ENCODE measurements around the gene MBP.
A peak's percentile ranks its signal among the peaks of the same experiment; 100 is the strongest.
"Not testable (repeated sequence)": the region's sequence is repeated elsewhere in the genome, so short reads cannot be mapped to it uniquely, and the experiment has no call there.

The MBP gene

GRCh38 chr18:76997951-76998808, 134.4 kb downstream of the MBP start:
- DNase-seq = no peak

- DNase-seq = no peak
These were observed 136.2 kb downstream of the MBP start for GRCh38 chr18:76996429-76996828.

DNA sequence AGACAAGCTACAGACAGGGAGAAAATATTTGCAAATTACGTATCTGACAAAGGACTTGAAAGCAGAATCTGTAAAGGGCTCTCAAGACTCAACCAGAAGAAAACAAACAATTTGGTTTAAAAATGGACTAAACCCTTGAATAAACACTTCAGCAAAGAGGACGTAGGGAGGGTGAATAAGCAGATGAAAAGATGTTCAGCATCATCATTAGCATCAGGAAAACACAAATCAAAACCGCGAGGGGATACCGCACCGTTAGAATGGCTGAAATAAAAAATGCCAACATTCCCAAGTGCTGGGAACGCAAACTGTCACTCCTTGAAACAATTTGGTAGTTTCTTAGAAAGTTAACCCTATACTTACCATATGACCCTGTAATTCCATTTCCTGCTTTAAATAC, 136.7 kb downstream of the MBP start:
- DNase-seq = no peak

DNA sequence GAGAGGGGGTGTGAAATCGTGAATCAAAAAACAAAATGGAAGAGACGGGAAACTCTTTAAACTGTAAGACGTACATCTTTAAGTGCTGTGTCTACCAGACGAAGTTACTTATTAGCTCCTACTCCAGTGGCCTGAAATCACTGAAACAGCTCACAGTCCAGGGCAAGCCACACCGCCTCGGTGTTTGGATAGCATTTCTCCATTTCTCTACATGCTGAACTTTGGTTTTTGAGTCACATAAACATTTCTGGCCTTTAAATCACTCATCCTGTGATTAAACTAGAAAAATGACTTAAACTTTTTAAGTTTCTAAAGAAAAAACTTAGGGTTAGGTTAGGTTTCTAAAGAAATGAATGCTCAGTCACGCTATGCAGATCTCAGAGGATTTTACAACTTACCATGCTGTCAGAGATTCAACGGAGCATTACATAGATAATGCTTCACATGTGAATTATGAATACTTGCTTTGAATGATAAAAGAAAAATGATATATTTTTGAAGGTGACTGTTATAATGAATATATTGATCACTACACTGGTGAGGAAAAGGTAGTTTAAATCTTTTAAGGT, 138.4 kb downstream of the MBP start:
- DNase-seq = no peak

- DNase-seq = no peak
These were observed 139.0 kb downstream of the MBP start for GRCh38 chr18:76993573-76993972.

- DNase-seq = no peak
These were observed 139.5 kb downstream of the MBP start for GRCh38 chr18:76993085-76993382.

DNA sequence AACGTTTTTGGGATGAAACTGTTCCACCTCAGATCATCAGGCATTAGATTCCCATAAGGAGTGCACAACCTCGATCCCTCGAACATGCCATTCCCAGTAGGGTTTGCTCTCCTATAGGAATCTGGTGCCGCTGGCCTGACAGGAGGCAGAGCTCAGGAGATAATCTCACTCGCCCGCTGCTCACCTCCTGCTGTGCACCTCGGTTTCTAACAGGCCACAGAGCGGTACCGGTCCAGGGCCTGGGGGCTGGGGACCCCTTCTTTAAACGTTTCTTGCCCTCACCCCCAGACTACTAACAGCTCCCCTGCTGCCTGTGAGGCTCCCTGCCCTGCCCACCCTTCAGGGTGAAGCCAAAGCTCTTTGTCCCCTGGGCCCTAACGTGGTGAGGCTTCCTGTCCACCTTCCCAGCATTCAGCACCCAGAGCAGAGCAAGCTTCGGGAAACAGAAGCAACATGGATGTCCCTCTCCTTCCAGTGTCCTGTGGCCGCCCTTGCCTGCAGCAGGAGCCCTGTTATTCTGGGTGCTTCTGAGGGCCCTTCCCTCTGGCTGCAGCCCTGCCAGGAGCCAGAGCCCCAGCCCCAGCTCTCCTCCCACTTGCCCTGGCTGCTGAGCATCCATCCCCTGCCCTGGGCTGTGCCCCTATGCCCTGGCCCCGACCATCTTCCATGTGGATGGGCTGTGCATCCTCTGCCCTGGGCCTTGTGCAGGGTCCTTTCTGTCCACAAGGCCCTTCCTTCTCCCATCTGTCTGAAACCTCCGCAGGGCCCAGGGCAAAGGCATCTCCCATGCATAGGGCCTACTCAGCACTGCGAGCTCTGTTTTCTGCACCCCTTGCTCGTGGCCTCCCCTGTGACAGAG, 140.1 kb downstream of the MBP start:
- DNase-seq = no peak

DNA sequence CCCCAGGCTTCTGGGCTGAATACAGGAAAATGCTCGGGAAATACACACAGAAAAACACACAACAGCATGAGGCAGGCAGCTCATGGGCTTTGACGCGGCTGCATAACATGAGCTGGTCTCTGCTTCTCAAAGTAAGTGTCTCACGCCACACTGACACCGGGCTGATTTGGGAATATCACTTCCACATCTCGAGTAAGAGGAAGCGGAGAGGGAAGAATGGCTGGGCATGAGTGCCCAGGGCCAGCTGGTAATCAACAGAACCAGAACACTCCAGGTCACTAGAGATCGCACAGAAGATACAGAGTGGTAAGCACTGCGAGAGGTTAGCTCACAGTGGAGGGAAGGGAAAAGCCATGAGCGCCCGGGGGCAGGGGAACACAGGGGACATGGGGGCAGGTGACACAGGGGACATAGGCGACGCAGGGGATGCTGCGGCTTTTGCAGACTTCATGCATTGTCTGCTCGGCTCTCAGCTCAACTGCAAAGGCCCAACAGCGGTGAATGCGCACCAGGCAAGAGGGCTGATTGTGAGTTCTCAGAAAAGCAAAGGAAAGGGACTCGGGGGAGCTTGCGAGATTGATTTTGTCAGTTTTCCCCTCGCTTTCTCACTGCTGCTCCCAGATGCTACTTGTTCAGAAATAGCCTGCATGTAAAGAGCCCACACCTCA, 141.4 kb downstream of the MBP start:
- no peak for DNase-seq

GRCh38 chr18:76990343-76991020, 142.1 kb downstream of the MBP start:
- DNase-seq = not testable (repeated sequence)

- DNase-seq = no peak
These were observed 142.9 kb downstream of the MBP start for GRCh38 chr18:76989647-76990190.

DNA sequence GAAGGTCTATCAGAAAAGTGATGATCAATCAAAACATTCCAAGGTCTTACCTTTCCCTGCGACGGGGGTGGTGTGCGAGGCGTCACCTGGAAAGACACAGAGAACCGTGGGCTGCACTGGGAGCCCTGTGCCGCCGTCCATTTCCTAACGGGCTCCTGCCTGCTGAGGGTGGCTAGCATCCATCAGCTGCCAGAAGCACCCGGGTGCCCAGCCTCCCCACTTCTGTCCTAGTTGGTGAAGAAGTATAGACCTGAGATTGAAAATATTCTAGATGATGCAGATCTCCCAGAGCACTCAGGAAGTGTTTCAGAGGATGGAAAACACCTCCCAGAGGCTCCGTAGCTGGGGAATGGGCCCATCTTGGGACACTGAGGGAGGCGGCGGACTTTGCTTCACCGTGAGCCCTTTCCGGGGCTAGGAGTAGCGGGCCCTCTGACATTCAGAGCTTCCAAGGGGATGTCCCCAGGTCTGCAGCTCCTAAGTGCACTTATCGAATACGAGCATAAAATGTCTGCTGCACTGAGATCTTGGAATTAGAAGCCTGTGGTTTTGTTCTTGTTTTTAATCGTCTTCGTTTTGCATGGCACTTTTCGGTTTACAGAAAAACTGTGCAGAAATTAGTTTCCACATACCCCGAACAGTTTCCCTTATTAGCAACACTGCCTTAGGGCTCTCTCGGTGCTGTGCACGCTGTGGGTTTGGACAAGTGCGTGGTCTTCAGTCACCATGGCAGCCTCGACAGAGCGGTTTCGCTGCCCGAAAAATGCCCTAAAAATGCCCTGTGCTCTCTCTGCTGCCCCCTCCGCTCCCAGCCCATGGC, 143.5 kb downstream of the MBP start:
- DNase-seq = no peak

DNA sequence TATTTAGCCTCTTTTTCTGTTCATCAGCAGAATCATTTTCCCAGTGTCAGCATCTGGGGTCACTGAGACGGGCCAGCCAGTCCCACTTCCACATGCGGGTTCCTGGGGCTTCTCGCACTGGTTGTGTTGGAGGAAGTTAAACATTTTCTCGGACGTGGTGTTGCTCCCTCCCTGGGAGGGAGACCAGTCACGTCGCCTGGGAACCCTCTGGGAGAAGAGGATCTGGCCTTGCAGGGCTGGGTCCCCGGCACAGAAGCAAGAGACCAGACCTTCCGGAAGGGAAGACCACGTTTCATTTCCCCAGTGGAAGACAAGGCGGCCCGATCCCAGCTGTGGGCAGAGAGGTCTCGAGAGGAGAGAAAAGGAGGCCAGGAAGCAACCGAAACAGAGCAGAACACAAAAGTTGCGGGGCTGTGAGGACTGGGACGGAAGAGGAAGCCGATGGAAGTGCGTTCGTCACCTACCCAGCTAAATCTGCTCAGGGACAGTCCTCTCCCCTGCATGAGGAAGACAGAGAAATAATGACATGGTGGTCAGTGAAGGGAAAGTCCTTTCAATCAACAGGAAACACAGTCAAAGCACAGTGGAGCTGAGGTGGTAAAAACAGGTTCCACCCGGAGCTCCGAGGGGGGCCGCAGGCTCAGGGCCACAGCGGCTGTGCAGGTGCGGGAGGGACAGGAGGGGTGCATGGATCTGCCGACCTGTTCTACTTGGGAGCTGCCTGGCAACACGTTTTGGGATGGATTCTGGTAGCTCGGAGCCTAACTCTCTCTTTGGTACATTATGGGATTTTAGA, 144.4 kb downstream of the MBP start:
- no peak for DNase-seq

DNA sequence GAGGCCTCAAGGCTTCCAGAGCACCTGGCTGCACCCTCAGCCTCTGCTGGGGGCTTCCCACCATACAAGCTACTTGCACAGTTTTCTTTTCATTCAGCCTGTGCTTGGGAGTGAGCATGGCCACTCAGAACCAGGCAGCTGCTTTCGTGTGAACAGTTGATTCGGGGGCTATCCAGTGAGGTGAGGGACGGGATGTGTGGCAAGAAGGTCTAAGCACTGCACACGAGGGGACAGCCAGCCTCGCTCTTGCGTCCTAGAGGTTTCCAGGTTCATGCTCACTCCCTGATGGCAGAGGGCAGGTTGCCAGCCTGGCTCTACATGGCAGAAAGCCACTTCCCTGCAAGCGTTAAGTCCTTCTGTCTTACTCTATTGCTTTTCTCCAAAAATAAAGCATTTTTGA, 146.2 kb downstream of the MBP start:
- DNase-seq = no peak

GRCh38 chr18:76985951-76986236, 146.7 kb downstream of the MBP start:
- DNase-seq = no peak

DNA sequence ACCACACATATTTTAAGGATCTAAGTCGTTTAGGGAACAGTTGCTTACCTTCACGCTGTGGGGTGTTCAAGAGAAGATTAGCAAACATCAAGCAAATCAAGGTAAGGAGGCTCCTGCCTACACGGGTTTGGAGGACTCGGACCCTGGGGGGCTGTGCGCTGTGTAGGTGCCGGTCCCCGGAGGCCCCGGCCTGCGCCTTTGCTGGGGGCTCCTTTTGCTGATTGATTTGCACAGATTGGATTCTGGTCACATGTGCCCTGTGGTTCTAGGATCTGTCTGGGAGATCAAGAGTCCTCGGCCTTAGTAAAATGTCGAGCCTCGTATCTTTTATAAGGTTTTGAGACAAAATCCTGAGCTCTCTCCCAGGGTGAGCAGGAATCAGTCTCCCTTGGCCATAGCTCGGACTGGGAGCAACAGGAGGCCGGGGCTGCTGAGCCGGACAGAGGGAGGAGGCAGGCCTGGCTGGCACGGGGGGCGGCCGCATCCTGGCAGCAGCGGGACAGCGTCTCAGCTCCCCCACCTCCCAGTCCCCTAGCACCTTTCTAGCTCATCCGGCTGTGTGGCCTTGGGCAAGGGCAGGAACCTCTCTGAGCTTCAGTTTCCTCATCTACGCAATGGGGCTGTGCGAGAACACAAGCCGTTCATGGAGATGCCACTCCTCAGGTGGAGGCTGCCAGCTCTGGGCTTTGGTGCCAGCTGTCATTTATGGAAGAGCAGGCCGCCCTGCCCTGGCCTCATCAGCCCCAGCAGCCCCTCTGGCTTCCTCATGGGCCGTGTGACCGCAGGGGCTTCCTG, 147.2 kb downstream of the MBP start:
- no peak for DNase-seq

- DNase-seq = no peak
These were observed 148.1 kb downstream of the MBP start for GRCh38 chr18:76984193-76985155.

DNA sequence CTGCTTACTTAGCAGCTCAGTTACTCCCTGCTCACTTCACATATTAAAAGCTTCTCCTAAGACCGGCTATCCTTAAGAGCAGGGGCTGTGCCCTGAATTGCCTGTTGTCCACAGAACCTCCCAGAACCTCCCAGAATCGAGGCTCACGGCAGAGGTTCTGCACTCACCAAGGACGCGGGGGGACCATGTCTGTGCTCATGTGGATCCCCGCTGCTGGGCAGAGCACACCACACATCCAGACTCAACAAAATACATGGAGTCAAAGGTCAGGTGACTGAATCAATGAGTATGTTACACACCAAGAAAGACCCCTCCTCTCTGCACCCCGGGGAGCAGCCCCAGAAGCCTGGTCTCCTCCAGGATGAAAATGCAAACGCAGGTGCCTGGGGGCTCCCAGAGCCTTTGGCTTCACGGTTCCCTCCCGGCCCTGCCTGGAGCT, 149.0 kb downstream of the MBP start:
- no peak for DNase-seq

GRCh38 chr18:76982841-76983583, 149.6 kb downstream of the MBP start:
- peak; percentile 89 to 92 for DNase-seq

All from stimulated activated CD4-positive, alpha-beta T cell treated with anti-CD3 and anti-CD28 coated beads, Interleukin-2, amount 100 ng/mL, for 24 hours (primary cell).